OCI-M2 (cell line): ENCODE data around the gene CCL5.
"Not testable (repeated sequence)": the region's sequence is repeated elsewhere in the genome, so short reads cannot be mapped to it uniquely, and the experiment has no call there.

Source experiments
- DNase-seq: peaks from one replicate; lab custom pipeline; 2025; ENCODE audit not compliant: unreplicated experiment; lab: John Stamatoyannopoulos, UW

Gene CCL5

DNA sequence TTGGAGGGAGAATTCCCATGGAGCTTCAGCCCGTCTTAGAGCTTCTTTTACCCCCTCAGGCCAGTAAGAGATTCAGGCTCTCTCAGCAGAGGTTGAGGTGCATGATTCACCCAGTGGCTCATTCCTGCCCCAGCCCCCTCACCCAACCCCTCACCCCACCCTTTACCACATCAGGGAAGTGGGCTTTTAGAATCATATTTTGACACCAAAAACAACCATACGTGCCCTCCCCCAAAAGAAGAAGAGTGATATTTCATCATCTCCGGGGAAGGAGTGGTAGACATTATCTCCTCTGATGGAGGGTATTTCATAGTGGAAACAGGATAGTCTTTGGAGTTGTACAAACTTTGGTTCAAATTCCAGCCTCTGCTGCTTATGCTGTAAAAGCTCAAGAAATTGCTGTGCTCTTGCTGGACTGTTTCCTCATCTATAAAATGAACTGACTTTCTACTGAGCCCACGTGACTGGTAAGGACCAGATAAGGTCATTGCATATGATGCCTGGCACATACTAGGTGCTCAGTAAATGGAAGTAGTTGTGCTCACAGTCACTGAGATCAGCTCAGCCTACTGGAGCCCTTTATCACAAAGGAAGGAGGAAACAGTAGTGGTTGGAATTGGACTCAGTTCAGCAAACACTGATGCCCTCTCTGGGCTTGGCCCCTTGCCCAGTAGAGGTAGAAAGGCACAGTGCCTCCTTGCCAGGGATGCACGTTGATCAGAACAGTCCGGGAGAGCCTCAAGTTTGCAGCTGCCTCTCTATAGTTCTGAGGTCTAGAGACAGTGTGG lies 18.3 kb upstream of the CCL5 start:
- no peak for DNase-seq

DNA sequence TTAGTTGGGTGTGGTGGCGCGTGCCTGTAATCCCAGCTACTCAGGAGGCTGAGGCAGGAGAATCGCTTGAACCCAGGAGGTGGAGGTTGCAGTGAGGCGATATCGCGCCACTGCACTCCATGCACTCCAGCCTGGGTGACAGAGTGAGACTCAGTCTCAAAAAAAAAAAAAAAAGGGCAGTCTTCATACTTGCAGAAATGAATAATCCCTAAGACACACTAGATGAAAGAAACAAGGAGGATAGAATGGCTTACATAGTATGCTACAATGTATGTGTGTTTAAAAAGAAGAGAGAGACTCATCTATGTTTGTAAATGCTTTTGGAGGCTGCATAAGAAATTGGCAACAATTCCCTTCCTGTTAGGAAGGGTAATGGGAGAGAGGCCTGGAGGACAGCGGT lies 17.6 kb upstream of the CCL5 start:
- not testable (repeated sequence) for DNase-seq

DNA sequence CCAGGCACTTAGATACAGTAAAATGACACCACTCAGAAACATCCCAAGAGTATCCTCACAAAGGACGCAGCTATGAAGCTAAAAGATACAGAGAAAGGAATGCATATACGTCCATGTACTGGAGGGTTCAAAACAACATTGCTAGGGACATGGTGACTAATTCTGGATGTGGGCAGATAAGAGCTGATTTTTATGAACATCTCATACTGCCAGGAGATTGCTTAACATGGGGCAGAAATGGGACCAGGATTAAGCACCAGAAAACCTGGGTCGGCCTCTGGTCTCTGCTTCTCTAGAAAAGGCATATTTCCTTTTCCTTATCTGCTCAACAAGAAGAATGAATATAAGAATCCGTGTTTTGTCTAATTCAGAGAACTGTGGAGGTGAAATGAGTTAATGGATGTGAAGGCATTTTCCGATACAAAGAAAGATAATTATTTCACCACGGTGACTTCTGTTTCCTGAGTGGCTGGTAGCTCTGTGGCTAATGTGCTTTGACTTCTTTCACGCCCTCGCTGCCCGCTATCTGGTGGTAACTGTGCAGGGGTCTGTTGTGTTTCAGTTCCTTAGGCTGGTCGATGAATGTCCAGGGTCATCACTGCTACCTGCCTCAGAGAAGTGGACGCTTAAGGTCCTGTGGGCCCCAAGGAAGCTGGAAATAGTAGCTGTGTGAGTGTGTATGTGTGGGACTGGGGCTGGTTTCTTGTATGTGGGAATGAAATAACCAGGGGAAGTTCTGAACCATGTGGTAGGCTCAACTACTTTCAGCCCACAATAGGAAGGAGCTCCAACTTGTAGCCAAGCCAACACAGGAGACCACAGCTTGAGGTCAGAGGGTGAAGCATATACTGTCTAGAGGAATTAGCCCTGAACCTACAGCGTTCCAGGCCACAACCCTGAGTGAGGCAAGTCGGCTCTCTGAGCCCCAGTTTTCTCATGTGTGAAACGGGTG lies 15.8 kb upstream of the CCL5 start:
- no peak for DNase-seq

DNA sequence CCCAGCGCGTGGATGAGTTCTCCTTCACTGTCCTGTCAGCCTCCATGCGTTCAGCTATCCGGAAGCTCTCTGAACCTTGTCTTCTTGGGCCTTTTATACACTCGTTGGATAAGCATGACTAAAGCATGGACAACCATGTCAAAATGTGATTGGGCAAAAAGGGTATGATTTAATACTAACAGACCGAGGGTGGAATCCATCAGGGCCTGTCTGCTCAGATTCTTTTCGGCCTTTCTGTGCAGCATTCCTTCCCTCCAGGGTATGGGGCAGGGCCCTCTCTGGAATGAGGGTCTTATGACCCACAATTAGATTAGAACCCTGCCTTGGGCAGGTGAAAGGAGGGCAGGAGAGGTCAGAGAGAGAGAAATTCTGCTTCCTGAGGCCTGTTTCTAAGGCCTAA lies 14.0 kb upstream of the CCL5 start:
- DNase-seq: no peak

DNA sequence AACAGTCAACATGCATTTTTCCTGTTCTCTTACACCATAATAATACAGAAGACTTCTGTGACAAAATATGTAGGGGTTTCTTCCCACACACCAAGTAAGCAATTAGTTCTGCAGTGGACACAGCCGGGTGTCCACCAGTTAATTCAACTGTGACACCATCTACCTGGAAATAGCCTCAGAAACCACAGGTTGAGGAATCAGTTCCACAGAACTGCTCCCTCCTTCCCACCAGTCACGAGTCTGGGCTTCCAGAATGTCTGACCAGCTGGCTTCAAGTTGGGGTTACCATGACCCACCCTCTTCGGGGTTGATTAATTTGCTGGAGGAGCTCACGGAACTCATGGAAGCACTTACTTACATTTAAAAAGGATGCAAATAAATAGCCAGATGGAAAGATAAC lies 13.6 kb upstream of the CCL5 start:
- no peak for DNase-seq

DNA sequence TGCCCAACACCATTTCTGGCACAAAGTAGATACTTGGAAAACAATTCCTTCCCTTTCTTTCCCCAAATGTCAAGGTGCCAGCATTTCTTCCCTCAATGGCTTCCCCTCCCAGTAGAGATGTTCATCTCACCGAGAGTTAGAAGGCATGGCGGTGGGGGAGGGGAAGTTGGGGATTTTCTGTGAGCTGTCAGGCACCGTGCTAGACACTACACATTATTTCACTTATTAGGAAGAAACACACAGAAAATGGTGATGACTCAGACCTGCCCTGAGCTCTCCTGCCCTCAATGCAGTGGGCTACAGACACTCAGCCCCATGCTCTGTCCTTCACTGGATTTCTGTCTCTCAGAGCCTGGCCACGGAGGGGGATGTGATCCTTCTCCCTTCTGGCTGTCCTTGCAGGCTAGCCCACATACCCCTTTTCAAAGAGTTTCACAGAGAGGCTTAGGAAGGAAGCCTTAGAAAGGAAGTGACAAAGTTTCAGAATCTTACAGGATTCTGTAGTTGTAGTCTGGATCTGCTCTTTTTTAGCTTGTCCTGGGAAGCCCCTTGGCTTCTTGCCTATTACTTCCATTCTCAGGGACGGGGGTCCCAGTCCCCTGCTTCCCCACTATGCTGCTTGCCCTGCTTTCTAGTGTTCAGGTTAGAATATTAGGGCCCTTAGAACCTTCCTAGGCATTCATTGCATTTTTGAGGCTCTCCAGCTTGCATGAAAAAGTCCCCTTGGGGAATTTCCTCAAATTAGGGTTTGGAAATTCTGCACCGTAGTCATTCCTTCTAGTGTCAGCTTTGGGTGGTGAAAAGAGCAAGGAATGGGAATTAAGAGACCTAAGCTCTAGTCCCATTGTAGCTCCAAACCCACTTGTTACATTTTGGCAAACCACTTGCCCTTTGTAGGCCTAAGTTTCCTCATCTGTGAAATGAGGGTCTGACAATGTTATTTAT lies 12.2 kb upstream of the CCL5 start:
- DNase-seq: no peak

DNA sequence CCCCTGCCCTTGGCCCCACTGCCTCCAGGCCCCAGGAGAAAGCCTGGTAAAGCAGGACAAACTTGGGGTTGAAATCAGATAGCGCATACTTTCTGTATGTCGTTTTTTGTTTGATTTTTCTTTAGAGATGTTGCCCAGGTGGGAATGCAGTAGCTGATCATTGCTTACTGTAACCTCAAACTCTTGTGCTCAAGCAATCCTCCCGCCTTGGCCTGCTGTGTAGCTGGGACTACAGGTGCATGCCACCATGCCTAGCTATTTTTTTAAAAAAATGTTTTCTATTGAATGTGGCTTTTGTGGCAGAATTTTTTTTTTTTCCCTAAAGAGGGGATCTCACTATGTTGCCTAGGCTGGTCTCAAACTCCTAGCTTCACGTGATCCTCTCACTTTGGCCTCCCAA lies 11.1 kb upstream of the CCL5 start:
- DNase-seq: no peak

DNA sequence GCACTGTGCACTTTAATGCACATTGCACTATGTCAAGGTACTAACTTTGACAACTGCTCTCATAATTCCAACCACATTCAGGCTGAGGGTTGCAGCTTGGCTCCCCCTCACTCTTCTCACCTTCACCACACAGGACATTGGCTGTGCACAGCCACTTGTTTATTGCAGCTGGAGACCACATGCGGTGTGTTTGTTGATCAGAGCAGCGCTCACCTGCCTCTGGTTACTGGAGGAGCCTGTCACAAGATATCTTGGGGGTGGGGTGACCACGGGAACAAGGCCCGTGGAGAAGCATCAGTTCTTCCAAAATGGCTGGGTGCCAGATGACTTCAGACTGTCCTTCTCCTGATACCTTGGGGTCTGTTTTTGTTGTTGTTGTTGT lies 10.6 kb upstream of the CCL5 start:
- no peak for DNase-seq

DNA sequence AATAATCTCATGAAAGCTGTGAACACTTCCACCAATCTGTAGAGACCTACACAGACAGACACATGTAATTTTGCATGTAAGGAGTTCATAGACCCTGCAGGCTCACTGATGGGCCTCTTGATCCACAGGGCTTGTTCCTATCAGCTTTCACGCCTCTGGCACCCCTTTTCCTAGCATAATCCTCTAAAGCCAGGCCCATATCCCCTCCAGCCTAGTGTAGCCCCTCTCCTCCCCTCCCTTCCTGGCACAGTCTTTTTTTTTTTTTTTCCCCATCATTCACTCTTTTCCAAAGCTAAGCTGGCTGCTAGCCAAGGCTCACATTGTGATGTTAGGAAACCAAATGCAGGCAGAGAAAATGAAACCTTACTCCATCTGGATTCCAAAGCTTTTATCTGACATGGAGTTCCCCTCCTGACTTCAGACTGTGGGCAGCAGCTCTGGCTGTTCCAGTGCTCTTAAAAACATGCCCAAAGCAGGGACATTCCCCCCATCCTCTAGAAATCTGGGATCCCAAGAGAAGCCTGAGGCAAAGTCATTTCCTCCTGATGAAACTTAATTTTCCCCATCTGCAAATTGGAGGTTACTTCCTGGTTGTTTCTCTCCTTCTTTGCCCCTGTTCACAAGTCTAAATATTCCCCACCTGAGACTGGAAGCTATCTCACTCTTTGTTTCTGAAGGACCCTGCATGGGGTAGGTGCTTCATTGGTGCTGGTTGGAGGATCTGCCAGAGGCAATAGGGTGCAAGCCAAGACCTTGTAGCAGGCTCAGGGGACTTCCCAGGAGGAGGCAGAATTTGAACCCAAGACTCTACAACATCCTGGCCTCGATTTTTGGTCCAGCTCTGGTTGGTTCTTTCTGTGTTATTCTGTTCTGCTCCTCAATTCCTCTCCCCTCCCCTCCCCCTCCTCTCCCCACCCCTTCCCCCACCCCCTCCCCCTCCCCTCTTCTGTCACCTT lies 9.9 kb upstream of the CCL5 start:
- no peak for DNase-seq

DNA sequence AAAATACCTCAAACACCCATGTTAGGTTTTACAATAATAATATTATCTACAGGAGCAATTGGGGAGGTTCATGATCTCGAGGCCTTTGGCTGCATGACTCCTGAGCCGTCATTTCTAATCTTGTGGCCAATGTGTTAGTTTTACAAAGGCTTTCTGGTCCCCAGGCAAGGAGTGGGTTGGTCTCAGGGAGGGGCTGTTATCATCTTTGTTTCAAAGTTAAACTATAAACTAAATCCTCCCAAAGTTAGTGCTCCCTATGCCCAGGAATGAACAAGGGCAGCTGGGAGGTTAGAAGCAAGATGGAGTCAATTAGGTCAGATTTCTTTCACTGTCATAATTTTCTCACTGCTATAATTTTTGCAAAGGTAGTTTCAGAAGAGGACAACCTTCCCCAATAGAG lies 9.1 kb upstream of the CCL5 start:
- no peak for DNase-seq

DNA sequence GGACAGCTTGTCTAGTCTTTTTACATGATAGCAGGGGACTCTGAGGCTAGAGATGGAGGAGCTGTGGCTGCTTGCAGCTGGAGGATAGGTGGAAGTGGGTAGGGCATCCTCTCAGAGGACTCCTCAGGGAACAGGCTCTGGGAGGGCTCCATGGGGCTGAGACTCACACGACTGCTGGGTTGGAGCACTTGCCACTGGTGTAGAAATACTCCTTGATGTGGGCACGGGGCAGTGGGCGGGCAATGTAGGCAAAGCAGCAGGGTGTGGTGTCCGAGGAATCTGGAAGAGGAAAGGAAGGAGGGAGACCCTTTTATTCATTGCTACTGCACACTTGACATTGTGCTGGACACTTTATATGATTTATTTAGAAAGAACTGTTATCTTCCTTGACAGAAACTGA lies 1.8 kb downstream of the CCL5 start:
- no peak for DNase-seq

DNA sequence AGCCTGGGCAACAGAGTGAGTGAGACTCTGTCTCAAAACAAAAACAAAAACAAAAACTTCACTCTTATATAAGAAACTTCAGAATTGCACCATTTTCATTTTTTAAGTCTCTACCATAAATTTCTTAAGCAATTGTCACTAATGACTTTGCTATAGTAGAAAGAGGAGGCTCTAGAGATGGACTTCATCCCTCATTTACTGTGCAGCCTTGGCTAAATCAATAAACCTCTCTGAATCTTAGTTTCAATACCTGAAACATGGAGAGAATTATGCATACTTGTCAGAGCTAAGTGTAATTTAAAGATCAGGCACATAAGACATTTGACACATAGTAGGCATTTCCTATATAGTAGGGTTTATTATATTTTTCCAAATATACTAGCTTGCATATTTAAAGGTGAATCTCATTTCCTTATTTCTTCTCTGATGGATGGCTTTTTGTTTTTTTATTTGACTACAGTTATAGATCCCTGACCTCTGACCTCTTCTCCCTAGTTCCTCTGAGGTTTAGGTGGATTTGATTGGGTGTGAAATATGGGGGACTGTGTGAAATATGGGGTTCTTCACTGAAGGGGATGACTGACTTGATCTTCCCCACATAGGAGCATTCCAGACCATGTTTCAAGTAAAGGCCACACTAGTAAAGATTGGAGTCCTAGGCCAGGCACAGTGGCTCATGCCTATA lies 2.7 kb downstream of the CCL5 start:
- no peak for DNase-seq

DNA sequence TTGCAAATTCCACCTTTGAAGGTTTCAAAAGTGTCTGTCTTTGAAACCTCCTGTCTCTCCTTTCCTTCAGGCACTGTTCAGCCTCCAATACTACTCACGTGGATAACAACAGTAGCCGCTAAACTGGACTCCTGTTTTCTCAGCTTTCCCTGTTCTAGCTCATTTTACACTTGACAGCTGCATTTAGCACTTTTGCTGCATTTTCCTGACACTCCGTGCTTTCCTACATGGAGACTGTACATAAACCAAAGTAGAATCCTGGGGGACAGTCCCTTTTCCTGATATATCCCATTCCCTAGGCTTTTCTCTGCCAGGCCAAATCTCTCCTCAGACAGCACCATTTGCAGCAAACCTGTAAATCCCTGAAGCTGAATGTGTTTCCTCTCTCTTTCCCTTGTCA lies 3.6 kb downstream of the CCL5 start:
- DNase-seq: no peak

DNA sequence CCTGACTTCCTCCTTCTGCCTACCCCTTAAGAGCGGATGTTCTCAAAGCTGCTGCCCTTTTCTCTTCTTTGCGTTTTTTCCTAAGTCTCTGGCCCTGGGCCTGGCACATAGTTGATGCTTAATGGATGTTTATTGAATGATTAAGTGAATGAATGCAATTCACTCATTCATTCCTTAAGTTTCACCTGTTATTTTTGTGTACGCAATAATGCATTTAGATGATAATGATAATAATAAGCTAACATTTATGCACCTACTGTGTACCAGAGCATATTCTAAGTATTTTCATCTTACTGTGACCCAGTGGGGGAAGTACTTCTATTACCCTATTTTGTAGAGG lies 4.4 kb downstream of the CCL5 start:
- no peak for DNase-seq

DNA sequence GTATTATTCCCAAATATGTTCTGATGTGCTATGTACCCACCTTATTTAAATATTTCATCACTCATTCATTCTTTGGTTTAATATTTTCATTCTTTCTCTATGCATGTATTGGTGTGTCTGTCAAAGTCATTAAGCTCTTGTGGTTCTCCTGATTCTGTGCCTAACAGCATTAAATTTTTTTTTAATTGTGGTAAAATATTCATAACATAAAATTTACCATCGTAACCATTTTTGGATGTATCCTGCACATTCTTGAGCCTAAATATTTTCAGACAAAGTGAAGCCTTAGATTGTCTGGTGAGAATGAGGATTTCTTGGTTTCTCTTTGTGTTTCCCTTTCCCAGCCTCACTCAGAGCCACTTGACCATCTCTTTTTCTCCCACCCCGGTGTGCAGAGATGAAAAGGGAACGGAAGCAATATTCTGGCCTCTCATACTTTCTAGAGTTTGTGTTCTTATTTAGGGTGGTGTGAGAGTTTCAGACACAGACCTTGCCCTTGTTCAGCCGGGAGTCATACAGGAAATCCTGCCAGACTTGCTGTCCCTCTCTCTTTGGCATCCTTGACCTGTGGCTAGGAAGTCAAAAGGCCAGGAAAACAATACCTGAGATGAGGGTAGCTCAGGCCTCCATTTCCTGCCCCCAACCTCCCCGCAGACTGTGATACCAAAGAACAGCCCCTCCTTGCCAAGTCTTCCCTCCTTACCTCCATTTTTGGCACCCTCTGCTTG lies 4.9 kb downstream of the CCL5 start:
- DNase-seq: no peak

DNA sequence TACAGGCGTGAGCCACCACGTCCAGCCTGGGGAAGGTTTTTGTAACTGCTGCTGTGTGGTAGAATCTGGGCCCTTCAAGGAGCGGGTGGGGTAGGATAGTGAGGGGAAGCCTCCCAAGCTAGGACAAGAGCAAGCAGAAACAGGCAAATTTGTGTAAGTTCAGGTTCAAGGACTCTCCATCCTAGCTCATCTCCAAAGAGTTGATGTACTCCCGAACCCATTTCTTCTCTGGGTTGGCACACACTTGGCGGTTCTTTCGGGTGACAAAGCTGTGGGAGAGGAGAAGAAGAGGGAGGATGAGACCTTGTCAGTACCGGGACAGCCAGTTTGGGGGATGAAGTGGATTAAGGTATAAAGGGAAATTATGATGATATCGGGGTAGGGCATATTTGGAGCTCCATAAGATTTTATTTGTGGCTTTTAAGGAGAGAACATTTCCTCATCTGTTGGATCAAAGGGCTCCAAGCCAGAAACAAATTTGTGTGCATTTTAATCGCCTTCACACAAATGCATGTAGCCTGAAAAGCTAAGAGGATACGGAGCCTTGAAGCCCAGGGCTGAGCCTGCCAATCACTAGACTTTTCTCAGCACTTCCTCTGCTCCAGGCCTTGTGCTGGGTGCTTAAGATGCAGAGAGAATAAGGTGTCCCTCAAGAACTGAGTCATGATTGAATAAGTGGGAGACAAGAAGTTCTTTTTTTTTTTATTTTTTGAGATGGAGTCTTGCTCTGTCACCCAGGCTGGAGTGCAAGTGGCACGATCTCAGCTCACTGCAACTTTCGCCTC lies 7.8 kb downstream of the CCL5 start:
- DNase-seq: no peak

DNA sequence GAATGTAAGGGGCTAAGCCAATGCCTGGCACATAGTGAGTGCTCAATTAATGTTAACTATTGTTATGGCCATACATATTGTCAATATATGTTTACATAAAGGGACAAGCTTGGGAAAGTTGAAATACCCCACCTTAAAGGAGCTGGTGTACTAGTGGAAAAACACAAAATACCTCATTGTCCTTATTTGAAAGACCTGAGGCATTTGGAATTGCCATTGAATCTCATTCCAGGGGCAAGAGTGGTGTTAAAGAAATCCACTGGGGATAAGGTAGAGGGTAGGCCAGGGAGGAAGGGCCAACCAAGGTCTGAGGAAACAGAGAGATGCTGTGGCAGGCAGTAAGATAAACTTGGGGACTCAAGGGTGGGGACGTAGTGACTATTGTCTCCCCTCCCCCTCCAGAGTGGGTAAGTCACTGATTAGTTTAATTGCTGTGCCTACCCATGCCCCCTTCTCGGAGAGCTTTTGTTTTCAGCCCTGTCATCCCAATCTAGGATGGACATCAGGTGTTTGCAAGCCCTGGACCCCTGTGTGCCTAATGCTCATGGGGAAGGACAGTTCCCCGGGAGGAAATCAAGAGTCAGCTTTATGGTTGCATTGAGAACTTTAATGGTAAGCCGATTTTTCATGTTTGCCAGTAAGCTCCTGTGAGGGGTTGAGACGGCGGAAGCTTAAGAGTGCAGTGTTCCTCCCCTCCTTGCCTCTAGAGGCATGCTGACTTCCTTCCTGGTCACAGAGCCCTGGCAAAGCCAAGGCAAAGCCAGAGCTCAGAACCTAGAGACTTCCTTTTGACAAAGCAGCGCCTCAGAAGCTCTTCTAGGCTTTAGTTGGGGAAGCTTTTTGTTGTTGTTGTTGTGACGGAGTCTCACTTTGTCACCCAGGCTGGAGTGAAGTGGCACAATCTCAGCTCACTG lies 9.0 kb downstream of the CCL5 start:
- no peak for DNase-seq
